GM06990 (cell line): Measurements from ENCODE around the gene ITGA3.

Source experiments
- DNase-seq: peaks from one replicate; pipeline ENCODE4 v3.0.0-alpha.2; 2011; ENCODE audit not compliant: insufficient read length; ENCODE audit errors: extremely low read depth
- H3K27me3 ChIP-seq: replicated peaks from 2 replicates; pipeline ENCODE4 v1.6.0; 2011; ENCODE audit warnings: low read length; ENCODE audit not compliant: control insufficient read depth, insufficient read depth
- H3K36me3 ChIP-seq: 2 replicates; pipeline ENCODE4 v1.5.1; 2011; ENCODE audit warnings: low read length; ENCODE audit not compliant: control insufficient read depth, insufficient read depth
- H3K4me3 ChIP-seq: replicated peaks from 2 replicates; pipeline ENCODE4 v1.5.1; 2011; ENCODE audit warnings: low read depth, mild to moderate bottlenecking, control low read depth, low read length
- TF ChIP-seq, protein P1 (sequence below): IDR thresholded peaks from 2 replicates; pipeline ENCODE4 v1.5.1; 2011; ENCODE audit warnings: low read length, control low read depth, mild to moderate bottlenecking, inconsistent platforms; ENCODE audit not compliant: insufficient read depth, poor library complexity, severe bottlenecking

Gene ITGA3

GRCh38 chr17:50132104-50132794, 76.3 kb downstream of the ITGA3 start:
- H3K36me3 ChIP-seq: peaks cover 26% of the 10 kb centered on the region
- TF ChIP-seq, protein P1, sequence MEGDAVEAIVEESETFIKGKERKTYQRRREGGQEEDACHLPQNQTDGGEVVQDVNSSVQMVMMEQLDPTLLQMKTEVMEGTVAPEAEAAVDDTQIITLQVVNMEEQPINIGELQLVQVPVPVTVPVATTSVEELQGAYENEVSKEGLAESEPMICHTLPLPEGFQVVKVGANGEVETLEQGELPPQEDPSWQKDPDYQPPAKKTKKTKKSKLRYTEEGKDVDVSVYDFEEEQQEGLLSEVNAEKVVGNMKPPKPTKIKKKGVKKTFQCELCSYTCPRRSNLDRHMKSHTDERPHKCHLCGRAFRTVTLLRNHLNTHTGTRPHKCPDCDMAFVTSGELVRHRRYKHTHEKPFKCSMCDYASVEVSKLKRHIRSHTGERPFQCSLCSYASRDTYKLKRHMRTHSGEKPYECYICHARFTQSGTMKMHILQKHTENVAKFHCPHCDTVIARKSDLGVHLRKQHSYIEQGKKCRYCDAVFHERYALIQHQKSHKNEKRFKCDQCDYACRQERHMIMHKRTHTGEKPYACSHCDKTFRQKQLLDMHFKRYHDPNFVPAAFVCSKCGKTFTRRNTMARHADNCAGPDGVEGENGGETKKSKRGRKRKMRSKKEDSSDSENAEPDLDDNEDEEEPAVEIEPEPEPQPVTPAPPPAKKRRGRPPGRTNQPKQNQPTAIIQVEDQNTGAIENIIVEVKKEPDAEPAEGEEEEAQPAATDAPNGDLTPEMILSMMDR: no peak
- H3K4me3 ChIP-seq: no peak overlapping the region
- H3K27me3 ChIP-seq: 0 out of 2 replicates have a peak, but pooled peaks cover 2% of the 10 kb centered on the region
- DNase-seq: no peak

GRCh38 chr17:50133028-50133768, 77.3 kb downstream of the ITGA3 start:
- 0 out of 2 replicates have a peak, but pooled peaks cover 2% of the 10 kb centered on the region for H3K27me3 ChIP-seq
- DNase-seq: no peak

DNA sequence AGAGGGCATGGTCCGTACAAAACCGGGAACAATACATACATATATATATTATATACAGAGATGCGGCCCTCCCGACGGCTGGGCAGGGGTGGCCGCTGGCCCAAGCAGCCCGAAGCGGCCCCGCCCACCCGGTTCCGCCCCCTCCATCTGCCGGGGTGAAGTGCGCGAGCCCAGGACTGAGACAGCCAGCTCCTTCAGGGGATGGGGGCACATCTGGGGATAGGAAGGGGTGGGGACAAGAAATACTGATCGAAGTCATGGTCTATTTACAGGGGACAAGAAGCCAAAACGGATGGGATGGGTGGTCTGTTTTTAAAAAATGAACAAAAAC, 77.8 kb downstream of the ITGA3 start:
- DNase-seq: no peak
- peaks cover 36% of the 10 kb centered on the region for H3K36me3 ChIP-seq
- H3K27me3 ChIP-seq: 0 out of 2 replicates have a peak, but pooled peaks cover 2% of the 10 kb centered on the region
- TF ChIP-seq, protein P1: no peak
- no peak overlapping the region for H3K4me3 ChIP-seq

More at GRCh38 chr17:50133028-50133768, 77.3 kb downstream of the ITGA3 start:
- Histone ChIP-seq H3K4me3 (no peak overlapping the region), H3K36me3 (peaks cover 31% of the 10 kb centered on the region)
- TF ChIP-seq, protein P1: no peak

DNA sequence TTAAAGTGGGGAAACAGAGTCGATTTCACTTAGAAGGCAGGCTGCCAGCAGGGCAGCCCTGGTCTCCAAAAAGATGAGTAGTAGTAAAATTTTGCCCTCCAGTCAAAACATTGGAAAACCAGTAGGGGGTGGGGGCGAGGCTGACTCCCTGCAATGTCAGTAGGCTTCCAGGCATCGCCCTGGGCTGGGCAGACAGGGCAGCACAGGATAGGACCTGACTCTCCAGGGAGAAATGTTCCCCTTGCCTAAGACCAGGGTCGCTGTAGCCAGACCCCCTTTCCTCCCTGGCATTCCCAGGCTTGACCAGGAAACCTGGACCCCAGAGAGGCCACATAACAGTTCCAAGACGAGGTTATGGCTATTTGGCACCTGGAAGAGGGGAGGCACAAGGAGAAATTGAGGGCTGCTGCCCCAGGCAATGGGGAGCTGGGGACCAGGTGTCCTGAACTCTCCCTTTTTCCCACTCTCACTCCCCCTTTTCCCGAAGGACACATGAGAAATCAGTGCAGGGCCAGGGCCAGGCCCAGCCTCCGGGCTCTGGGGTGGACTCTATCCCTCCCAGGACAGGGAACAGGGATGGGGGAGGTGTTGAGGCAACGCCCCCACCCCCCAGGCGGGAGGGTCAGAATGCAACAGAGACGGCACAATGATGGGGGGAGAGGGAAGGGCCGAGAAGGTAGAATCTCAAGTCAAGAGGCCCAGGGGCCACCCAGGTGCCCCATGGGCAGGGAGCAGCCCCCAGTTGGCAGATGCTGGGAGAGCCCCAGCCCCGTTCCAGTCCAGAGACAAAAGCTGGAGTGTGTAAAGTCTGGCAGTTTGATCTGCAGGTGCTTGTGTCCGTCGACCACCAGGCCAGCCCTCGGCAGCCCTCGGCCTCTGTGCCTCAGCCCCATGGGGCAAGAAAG, 78.5 kb downstream of the ITGA3 start:
- H3K4me3 ChIP-seq: no peak overlapping the region
- no peak for DNase-seq
- no peaks in the 10 kb centered on the region for H3K27me3 ChIP-seq
- TF ChIP-seq, protein P1: no peak
- peaks cover 43% of the 10 kb centered on the region for H3K36me3 ChIP-seq

DNA sequence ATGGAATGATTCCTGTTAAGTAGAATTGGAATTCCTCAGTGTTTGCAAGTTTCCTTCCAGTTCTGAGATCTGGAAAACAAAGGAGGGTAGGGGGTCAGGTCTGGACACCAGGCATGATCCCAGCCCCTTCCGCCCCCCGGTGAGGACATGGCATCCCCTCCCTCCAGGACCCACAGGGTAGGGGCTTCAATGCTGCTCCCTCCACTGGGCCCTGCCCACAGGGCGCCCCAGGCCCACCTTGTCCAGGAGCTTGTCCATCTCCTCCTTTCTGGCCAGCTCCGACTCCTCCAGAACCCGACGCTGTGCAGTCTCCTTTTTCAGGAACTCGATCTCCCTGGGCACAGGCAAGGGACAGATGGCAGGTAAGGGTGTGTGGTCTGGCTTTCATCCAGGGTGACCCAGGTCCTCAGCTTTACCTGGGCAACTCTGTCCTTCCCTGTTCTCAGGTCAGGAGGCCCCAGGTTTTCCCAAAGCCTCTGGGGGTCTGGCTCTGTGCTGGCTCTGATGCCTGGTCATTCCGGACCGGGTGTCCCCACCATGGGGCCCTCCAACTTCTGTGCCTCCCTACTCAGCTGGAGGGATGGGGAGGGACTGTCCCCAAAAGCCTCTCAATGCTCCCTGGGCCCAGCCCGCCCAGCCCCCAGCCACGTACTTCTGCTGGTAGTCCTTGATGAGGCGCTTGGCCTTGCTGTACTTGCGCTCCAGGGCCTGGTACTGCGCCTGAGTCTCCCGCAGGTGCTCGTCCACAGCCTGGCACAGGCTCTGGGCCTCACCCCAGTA, 79.6 kb downstream of the ITGA3 start:
- no peaks in the 10 kb centered on the region for H3K27me3 ChIP-seq
- DNase-seq: no peak
- H3K4me3 ChIP-seq: no peak overlapping the region
- peaks cover 47% of the 10 kb centered on the region for H3K36me3 ChIP-seq
- TF ChIP-seq, protein P1: no peak
